Breast epithelium (tissue), 4 donors: ENCODE results near the gene PMEPA1. TPM values are rescaled to one million over a fixed set of nuclear protein-coding genes. Genes with fewer than 3 reads are reported as not detected.

Experiments used
- DNase-seq, 2 donors: peaks; one replicate each; pipeline ENCODE4 v3.0.0-alpha.2; 2019; ENCODE audit warnings: low spot score in 2 of 2
- H3K27ac ChIP-seq, 2 donors: fragments of 200-600 bp; sonication (generic) in 1 of 2; one replicate each; pipeline ENCODE4 v1.5.1; 2016 to 2019; ENCODE audit warnings: mild to moderate bottlenecking in 1 of 2
- H3K27me3 ChIP-seq, 2 donors: fragments of 200-600 bp; sonication (generic) in 1 of 2; one replicate each; pipeline versions ENCODE4 v1.5.1 to v1.6.0; 2017 to 2019; ENCODE audit warnings: control low read depth in 1 of 2, mild to moderate bottlenecking in 1 of 2
- H3K36me3 ChIP-seq: fragments of 200-600 bp; one replicate; pipeline ENCODE4 v1.5.1; 2019
- H3K4me1 ChIP-seq, 2 donors: fragments of 200-600 bp; sonication (generic); one replicate each; pipeline ENCODE4 v1.5.1; 2016 to 2019; ENCODE audit warnings: control low read depth in 1 of 2
- H3K4me3 ChIP-seq, 3 donors: fragments of 200-600 bp; sonication (generic); 1 replicate in 2 of 3; 2 replicates in 1 of 3; pipeline ENCODE4 v1.5.1; 2016 to 2019; ENCODE audit warnings: mild to moderate bottlenecking in 3 of 3, moderate library complexity in 2 of 3
- H3K9me3 ChIP-seq, 2 donors: fragments of 200-600 bp; sonication (generic) in 1 of 2; one replicate each; pipeline ENCODE4 v1.5.1; 2016 to 2019; ENCODE audit warnings: control low read depth in 1 of 2
- POLR2A ChIP-seq: fragments of 450-650 bp; IDR thresholded peaks from one replicate; pipeline ENCODE4 v1.6.1; 2016; ENCODE audit warnings: antibody characterized with exemption, mild to moderate bottlenecking, moderate library complexity
- POLR2AphosphoS5 ChIP-seq, 3 donors: sonication (generic); formaldehyde crosslinking; IDR thresholded peaks; one replicate each; pipeline ENCODE4 v1.6.1; 2017; ENCODE audit warnings: antibody characterized with exemption in 3 of 3
- intact Hi-C: fragments of 100-400 bp; cut with DNase I; formaldehyde crosslinking; loops from one replicate; pipeline ENCODE4 v1.15.1; 2023; ENCODE audit warnings: low total_unique reads
- total RNA-seq, 3 donors: library from RNA; depleted of rRNA; stranded (reverse); fragments of >200 nt; gene quantifications; one replicate each; pipeline ENCODE4 v1.1.0, GENCODE V29; 2016
- TF ChIP-seq, protein P1 (sequence below), 3 donors: fragments of 450-650 bp; IDR thresholded peaks; one replicate each; pipeline ENCODE4 v1.5.1; 2016 to 2017; ENCODE audit warnings: antibody characterized with exemption in 3 of 3, mild to moderate bottlenecking in 3 of 3, moderate library complexity in 3 of 3

The PMEPA1 gene
- total RNA-seq, 3 donors from 2014 or later: 9.2 to 13.2 (median 13.1) TPM

DNA sequence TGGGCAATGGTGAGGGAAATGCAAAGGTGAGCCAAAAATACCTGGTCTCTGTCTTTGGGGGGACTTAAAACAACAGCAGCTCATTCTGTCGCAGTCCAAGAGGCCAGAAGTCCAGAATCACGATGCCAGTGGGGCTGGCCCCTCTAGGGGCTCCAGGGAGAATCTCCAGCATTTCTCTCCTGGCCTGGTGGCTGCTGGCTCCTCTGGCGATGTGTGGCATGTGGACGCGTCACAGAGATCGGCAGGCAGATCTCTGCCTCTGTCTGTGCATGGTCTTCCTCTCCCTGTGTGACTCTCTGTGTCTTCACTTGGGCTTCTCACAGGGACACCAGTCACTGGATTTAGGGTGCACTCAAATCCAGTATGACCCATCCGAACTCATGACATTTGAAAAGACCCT lies 14.0 kb upstream of the PMEPA1 start:
- no peaks in the 10 kb centered on the region for H3K4me1 ChIP-seq
- intact Hi-C loops: no loop called here
- no peaks in the 10 kb centered on the region for H3K27me3 ChIP-seq
- no peaks in the 10 kb centered on the region for H3K9me3 ChIP-seq
- H3K36me3 ChIP-seq: no peaks in the 10 kb centered on the region
- no peak overlapping the region for H3K4me3 ChIP-seq
- no peak overlapping the region for H3K27ac ChIP-seq
- TF ChIP-seq POLR2A (no peak), POLR2AphosphoS5 (IDR thresholded peaks at IDR 0.05) (no peak)
- TF ChIP-seq, protein P1, sequence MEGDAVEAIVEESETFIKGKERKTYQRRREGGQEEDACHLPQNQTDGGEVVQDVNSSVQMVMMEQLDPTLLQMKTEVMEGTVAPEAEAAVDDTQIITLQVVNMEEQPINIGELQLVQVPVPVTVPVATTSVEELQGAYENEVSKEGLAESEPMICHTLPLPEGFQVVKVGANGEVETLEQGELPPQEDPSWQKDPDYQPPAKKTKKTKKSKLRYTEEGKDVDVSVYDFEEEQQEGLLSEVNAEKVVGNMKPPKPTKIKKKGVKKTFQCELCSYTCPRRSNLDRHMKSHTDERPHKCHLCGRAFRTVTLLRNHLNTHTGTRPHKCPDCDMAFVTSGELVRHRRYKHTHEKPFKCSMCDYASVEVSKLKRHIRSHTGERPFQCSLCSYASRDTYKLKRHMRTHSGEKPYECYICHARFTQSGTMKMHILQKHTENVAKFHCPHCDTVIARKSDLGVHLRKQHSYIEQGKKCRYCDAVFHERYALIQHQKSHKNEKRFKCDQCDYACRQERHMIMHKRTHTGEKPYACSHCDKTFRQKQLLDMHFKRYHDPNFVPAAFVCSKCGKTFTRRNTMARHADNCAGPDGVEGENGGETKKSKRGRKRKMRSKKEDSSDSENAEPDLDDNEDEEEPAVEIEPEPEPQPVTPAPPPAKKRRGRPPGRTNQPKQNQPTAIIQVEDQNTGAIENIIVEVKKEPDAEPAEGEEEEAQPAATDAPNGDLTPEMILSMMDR (IDR thresholded peaks at IDR 0.05): no peak
- DNase-seq: no peak

DNA sequence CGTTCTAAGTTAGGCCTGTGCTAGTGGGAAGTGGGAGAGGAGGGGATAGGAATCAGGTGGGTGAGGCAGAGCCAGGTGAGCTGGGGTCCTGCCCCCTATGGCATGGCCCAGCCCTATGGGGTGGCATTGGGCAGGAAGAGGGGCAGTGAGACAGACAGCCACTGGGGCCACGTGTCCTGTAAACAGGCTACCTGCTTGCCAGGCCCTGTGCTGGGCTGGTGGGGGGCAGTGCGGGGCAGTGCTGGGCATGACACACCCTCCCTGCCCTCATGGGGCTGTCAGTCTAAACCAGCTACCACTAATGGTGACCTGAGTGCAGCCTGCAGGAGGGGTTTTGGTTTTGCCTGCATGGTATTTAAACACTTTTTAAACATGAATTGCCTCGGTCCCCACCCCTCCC lies 10.1 kb upstream of the PMEPA1 start:
- TF ChIP-seq POLR2AphosphoS5 (IDR thresholded peaks at IDR 0.05) (no peak), POLR2A (no peak)
- TF ChIP-seq, protein P1 (IDR thresholded peaks at IDR 0.05): no peak
- Histone ChIP-seq H3K27me3 (no peaks in the 10 kb centered on the region), H3K9me3 (no peaks in the 10 kb centered on the region), H3K27ac (no peak overlapping the region), H3K36me3 (no peaks in the 10 kb centered on the region), H3K4me3 (no peak overlapping the region), H3K4me1 (no peaks in the 10 kb centered on the region)
- no peak for DNase-seq
- intact Hi-C loops: loop anchor here (5.0 kb wide), 1 partner anchor 572 kb away; no protein-coding TSS in a partner anchor

DNA sequence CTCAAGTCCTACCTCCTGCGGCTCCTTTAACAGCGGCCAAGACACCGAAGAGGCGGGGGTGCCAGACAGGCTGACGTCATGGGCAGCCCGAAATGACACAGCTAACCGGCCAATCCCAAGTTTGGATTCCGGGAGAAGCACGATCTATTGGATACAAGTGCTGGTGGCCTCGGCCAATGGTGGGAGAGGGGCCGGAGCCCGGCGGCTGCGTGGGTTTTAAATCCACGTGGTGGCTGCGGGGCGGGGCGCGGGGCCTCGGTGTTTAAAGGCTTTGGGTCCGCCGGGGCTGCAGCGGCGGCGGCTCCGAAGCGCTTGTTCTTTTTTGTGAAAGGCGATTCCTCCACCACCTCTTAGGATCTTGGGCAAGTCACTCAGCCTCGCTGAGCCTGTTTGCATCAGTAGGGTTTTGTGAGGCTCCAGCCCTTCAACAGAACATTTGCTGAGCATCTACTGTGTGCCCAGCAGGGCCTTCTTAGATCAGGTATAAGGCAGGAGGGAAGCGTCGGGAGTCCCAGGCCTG lies 8.7 kb upstream of the PMEPA1 start:
- H3K27me3 ChIP-seq: no peaks in the 10 kb centered on the region
- TF ChIP-seq POLR2AphosphoS5 (IDR thresholded peaks at IDR 0.05) (peak in 1 of 3 donors; percentile 39), POLR2A (no peak)
- H3K9me3 ChIP-seq: no peaks in the 10 kb centered on the region
- peak overlapping the region; percentile 18 to 50 (median 41) for H3K4me3 ChIP-seq
- no peaks in the 10 kb centered on the region for H3K4me1 ChIP-seq
- intact Hi-C loops: loop anchor here (5.0 kb wide), 1 partner anchor 574 kb away; no protein-coding TSS in a partner anchor
- peak overlapping the region in 1 of 2 donors; percentile 36 for H3K27ac ChIP-seq
- no peaks in the 10 kb centered on the region for H3K36me3 ChIP-seq
- peak; percentile 97 to 98 for DNase-seq

DNA sequence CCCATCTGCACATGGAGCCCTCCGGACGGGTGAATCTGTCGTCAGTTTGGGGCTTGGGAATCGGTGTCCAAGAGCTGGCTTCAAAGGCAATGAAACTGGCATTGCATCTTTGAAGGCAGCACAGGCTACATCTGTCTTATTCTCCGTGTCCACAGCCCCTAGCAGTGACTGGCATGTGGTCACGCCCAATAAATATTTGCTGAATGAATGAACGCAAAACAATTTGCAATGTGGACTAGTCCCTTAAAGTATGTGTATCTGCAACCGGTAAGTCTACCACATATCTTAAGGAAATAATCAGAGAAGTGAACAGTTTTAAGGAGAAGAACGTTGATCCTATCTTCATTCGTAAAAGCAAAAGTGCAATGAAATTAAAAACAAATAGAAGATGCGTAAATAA lies 8.0 kb upstream of the PMEPA1 start:
- no peaks in the 10 kb centered on the region for H3K36me3 ChIP-seq
- intact Hi-C loops: loop anchor here (5.0 kb wide), 1 partner anchor 575 kb away; no protein-coding TSS in a partner anchor
- no peak for DNase-seq
- H3K9me3 ChIP-seq: no peaks in the 10 kb centered on the region
- H3K4me1 ChIP-seq: no peaks in the 10 kb centered on the region
- no peak overlapping the region for H3K27ac ChIP-seq
- H3K4me3 ChIP-seq: no peak overlapping the region
- TF ChIP-seq POLR2AphosphoS5 (IDR thresholded peaks at IDR 0.05) (no peak), POLR2A (no peak)
- TF ChIP-seq, protein P1 (IDR thresholded peaks at IDR 0.05): no peak
- H3K27me3 ChIP-seq: no peaks in the 10 kb centered on the region

DNA sequence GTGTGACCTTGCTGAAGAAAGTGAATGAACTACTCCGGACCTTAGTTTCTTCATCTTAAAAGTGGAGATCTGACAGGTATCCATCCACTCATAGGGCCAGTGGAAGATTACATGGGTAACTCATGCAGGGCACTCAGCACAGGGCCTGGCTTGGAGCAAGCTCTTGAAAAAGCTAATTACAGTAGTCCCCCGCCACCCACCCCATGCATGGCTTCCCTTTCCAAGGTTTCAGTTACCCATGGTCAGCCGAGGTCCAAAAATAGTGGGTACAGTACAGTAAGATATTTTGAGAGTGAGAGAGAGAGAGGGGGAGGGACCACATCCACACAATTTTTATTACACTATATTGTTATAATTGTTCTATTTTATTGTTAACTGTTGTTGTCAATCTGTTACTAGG lies 7.1 kb upstream of the PMEPA1 start:
- DNase-seq: no peak
- TF ChIP-seq POLR2AphosphoS5 (IDR thresholded peaks at IDR 0.05): no peak
- TF ChIP-seq, protein P1 (IDR thresholded peaks at IDR 0.05): no peak
- no peak for TF ChIP-seq POLR2A
- intact Hi-C loops: loop anchor here (5.0 kb wide), 1 partner anchor 575 kb away; no protein-coding TSS in a partner anchor
- Histone ChIP-seq H3K4me3 (no peak overlapping the region), H3K4me1 (no peaks in the 10 kb centered on the region), H3K27ac (no peak overlapping the region), H3K9me3 (no peaks in the 10 kb centered on the region), H3K27me3 (no peaks in the 10 kb centered on the region), H3K36me3 (no peaks in the 10 kb centered on the region)
